ENCODE data around the gene FABP7. TPM values are rescaled to one million over a fixed set of nuclear protein-coding genes. Genes with fewer than 3 reads are reported as not detected.

The FABP7 gene
- total RNA-seq, 1 experiment from 2014 or later: not detected

DNA sequence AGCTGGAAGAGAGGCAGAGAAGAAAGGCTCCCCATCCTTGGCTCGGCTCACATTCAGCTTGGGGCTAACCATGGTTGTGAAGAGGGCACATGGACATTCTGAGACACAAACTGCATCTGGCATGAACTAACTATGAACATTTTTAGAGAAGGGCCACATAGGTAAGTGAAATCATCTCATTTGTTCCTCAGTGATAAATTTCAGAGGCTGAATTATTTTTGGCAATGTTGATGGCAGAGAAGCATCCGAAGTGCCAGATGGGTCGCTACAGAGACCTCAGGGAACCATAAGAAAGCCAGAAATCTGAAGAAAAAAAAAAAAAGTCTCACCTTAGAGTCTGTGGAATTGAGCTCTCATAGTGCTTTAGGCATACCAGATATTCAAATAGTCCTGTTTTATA is 49.2 kb upstream of the FABP7 start:
- no peaks in the 10 kb centered on the region for H3K9me3 ChIP-seq (ENCODE audit: control insufficient read depth in 1 of 2, insufficient read depth in 1 of 2, low read depth in 1 of 2, low read length in 2 of 2)
- no peaks in the 10 kb centered on the region for H3K9me2 ChIP-seq (ENCODE audit: insufficient read depth)
- H3K27me3 ChIP-seq (ENCODE audit: insufficient read depth, low read length): no peaks in the 10 kb centered on the region
- DNase-seq (ENCODE audit: low read depth, low spot score): no peak
- no peak overlapping the region for H3K4me2 ChIP-seq (ENCODE audit: low read length)
- peak overlapping the region; percentile 80 for H2AFZ ChIP-seq (ENCODE audit: low read depth, low read length, poor library complexity, severe bottlenecking)
- no peak overlapping the region for H3K9ac ChIP-seq (ENCODE audit: low read length)
- ChIA-PET RAD21 (ENCODE audit: low non-redundant PET in 1 of 2, low total read pairs in 2 of 2, uncharacterized antibody in 2 of 2, unreplicated experiment in 2 of 2) (interaction anchor here in 1 of 2 experiments (1.6 kb wide), 1 partner anchor 109 kb away, joined by 6 read pairs; no protein-coding TSS in a partner anchor), POLR2A (no interaction called here), CTCF (interaction anchor here (0.8 to 6.0 kb wide), 5 partner anchors 13 to 239 kb away, joined by 4 to 95 read pairs (median 5); partner anchors contain the start of gene PKIB)
- no peak overlapping the region for H3K4me3 ChIP-seq (replicated peaks in 1 of 2; ENCODE audit: low read depth in 1 of 2, low read length in 2 of 2)
- no peak for ATAC-seq
- TF ChIP-seq ZNF274 (IDR thresholded peaks at IDR 0.05; ENCODE audit: low read depth, low read length) (no peak), SRF (IDR thresholded peaks at IDR 0.05; ENCODE audit: low read depth) (no peak), SIN3A (IDR thresholded peaks at IDR 0.05; ENCODE audit: low read depth) (no peak), ZFX (IDR thresholded peaks at IDR 0.05) (no peak), REST (IDR thresholded peaks at IDR 0.05; ENCODE audit: low read depth) (no peak), RAD21 (IDR thresholded peaks at IDR 0.05; ENCODE audit: low read depth) (no peak)
- BruUV-seq (replicated peaks): no TSS peak
- H3K36me3 ChIP-seq (ENCODE audit: control insufficient read depth in 1 of 2, insufficient read depth in 2 of 2, low read length in 2 of 2): no peaks in the 10 kb centered on the region
- intact Hi-C loops (cut with micrococcal nuclease): loop anchor here (1.0 to 5.0 kb wide), 3 partner anchors 109 to 587 kb away; no protein-coding TSS in a partner anchor
- H3K79me2 ChIP-seq (ENCODE audit: insufficient read depth, low read length): no peaks in the 10 kb centered on the region
- no peak overlapping the region for H3K27ac ChIP-seq (ENCODE audit: low read depth, low read length)
- no peaks in the 10 kb centered on the region for H4K20me1 ChIP-seq (ENCODE audit: insufficient read depth)
- H3K4me1 ChIP-seq (ENCODE audit: control insufficient read depth in 1 of 2, insufficient read depth in 2 of 2, low read length in 2 of 2): no peaks in the 10 kb centered on the region
